ENCODE results near the gene CLASP1. TPM values are rescaled to one million over a fixed set of nuclear protein-coding genes. Genes with fewer than 3 reads are reported as not detected.

The CLASP1 gene
- total and polyA plus RNA-seq, 2 of the 8 experiments (the other 6 are each of a cell fraction or from before 2014, with no cell fraction given): 7.3 to 53.9 TPM

GRCh38 chr2:121459291-121459690 lies 190.0 kb downstream of the CLASP1 start (continued):
- no peak for TF ChIP-seq EP300 (IDR thresholded peaks at IDR 0.05; ENCODE audit: borderline replicate concordance in 1 of 2, low read depth in 2 of 2, low read length in 2 of 2)
- TF ChIP-seq PHF8 (conservative IDR thresholded peaks at IDR 0.05; ENCODE audit: low read depth, low read length): no peak
- TF ChIP-seq USF2 (IDR thresholded peaks at IDR 0.05; ENCODE audit: low read length): no peak
- no peak for TF ChIP-seq TCF12 (IDR thresholded peaks at IDR 0.05; ENCODE audit: low read depth, low read length)
- TF ChIP-seq EZH2 (IDR thresholded peaks at IDR 0.05; ENCODE audit: low read depth, low read length, severe bottlenecking): no peak
- TF ChIP-seq SUZ12 (IDR thresholded peaks at IDR 0.05; ENCODE audit: low read length): no peak
- TF ChIP-seq KDM5A (IDR thresholded peaks at IDR 0.05; ENCODE audit: low read length): no peak
- TF ChIP-seq JUN (IDR thresholded peaks at IDR 0.05; ENCODE audit: low read depth, low read length): no peak
- no peak for TF ChIP-seq SAP30 (IDR thresholded peaks at IDR 0.05; ENCODE audit: insufficient read depth, insufficient replicate concordance, low read length)

All from H1 (cell line).